Subcutaneous adipose tissue (tissue), 4 donors: Measurements from ENCODE around the gene LGI1. TPM values are rescaled to one million over a fixed set of nuclear protein-coding genes. Genes with fewer than 3 reads are reported as not detected.

ENCODE experiments used
- CTCF ChIP-seq: fragments of 450-650 bp; IDR thresholded peaks from one replicate; pipeline ENCODE4 v1.5.1; 2016; ENCODE audit warnings: low read depth, mild to moderate bottlenecking, control low read depth, antibody characterized with exemption, moderate library complexity
- total RNA-seq, 4 donors: library from RNA; depleted of rRNA; stranded (reverse); fragments of >200 nt; gene quantifications; one replicate each; pipeline ENCODE4 v1.1.0, GENCODE V29; 2016

The LGI1 gene
- total RNA-seq, 4 donors from 2014 or later = 0.66 to 0.68 TPM; not detected in 2

DNA sequence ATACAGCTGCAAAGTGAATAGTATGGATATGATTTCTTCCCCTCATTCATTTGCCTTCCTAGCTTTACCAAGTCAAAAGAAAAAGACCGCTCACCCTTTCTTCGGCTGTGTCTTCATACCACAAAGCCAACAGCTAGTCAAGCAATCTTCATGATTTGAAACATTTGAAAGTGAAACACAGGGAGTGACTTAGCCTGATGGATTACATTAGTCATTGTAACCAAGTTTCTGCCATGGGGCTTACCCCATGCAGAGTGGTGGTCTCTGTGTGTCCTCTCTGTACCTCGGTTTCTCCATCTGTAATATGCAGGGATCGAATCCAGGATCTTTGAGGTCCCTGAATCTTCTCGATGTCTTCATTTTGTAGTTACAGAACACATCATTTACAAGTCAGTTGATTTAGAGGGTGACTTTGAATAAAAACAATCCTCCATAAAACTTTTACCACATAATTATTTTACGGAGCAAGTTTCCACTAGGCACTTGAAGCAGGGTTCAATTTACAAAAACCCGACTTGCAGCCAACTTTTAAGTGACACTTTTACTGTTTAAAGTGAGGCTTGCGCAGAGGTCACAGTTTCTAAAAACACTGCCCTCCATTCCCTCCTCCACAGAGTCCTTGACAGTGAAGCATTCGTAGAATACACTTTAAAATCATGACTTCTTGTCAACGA is 2.2 kb upstream of the LGI1 start:
- no peak for TF ChIP-seq CTCF

- TF ChIP-seq CTCF = no peak
These were observed 1.6 kb upstream of the LGI1 start for GRCh38 chr10:93756118-93756517.

GRCh38 chr10:93757136-93757535 is 600 bp upstream of the LGI1 start:
- no peak for TF ChIP-seq CTCF

- TF ChIP-seq CTCF = no peak
These were observed 761 bp downstream of the LGI1 start for GRCh38 chr10:93758508-93758885.

DNA sequence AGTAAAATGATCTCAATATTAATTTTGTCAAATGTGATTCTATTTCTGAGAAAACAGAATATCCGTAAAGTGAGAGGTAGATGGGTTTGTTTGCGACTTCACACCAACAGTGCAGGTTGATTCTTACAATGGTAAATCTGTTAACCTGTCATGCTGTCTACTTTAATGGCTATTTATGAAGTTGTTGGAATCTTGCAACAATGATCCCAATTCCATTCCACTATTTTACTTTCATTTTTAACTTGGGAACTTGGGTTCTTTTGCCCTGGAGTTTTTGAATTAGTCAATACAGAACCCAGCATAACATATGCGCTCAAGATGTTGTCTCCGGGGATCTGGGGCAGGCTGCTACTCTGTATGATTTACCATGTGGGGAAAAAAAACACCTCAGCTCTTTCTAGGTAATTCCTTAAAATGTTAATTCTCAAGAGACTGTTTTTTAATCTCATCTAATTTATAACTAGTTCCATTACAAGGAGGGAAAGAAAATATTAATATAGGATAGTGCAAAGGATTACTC is 1.2 kb downstream of the LGI1 start:
- no peak for TF ChIP-seq CTCF

- TF ChIP-seq CTCF = no peak
These were observed 2.8 kb downstream of the LGI1 start for GRCh38 chr10:93760490-93760889.

DNA sequence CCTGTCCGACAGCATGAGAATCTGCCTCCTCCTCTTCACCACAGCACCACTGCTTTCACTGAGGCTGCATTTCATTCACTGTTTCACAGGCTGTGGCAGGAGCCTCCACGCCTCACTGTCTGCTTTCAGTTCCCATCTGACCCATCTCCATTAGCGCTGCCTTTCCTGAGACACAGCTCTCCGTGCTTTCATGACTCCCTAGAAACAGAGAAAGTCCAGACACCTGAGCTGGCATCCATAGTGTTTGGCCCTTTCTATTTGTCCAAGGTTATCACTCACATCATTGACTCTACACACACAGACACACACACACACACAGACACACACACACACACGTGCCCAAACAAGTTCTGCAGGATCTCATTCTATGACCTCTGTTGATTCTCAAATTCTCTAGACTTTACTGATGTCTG is 5.2 kb downstream of the LGI1 start:
- no peak for TF ChIP-seq CTCF
